NCI-H1436 treated with DMSO at 0.1 percent for 48 hours (cell line): ENCODE data around the gene TFEC.
"Not testable (repeated sequence)": the region's sequence is repeated elsewhere in the genome, so short reads cannot be mapped to it uniquely, and the experiment has no call there.

Experiments
- DNase-seq: peaks from one replicate; lab custom pipeline; 2025; lab: John Stamatoyannopoulos, UW

TFEC gene

GRCh38 chr7:115988401-115988800, 42.2 kb downstream of the TFEC start:
- DNase-seq: no peak

- no peak for DNase-seq
These were observed 43.1 kb downstream of the TFEC start for GRCh38 chr7:115987486-115987885.

- no peak for DNase-seq
These were observed 46.5 kb downstream of the TFEC start for GRCh38 chr7:115984105-115984504.

- no peak for DNase-seq
These were observed 50.4 kb downstream of the TFEC start for GRCh38 chr7:115980159-115980558.

GRCh38 chr7:115976651-115977050, 53.9 kb downstream of the TFEC start:
- DNase-seq: no peak

GRCh38 chr7:115975766-115976165, 54.8 kb downstream of the TFEC start:
- no peak for DNase-seq

- DNase-seq: no peak
These were observed 57.2 kb downstream of the TFEC start for GRCh38 chr7:115973406-115973805.

GRCh38 chr7:115971506-115971905, 59.1 kb downstream of the TFEC start:
- no peak for DNase-seq

GRCh38 chr7:115968596-115968995, 62.0 kb downstream of the TFEC start:
- DNase-seq: no peak

- DNase-seq: no peak
These were observed 62.4 kb downstream of the TFEC start for GRCh38 chr7:115968171-115968570.

GRCh38 chr7:115965796-115966475, 64.6 kb downstream of the TFEC start:
- DNase-seq: no peak

- no peak for DNase-seq
These were observed 65.3 kb downstream of the TFEC start for GRCh38 chr7:115965236-115965635.

GRCh38 chr7:115964799-115965198, 65.8 kb downstream of the TFEC start:
- DNase-seq: no peak

- no peak for DNase-seq
These were observed 68.2 kb downstream of the TFEC start for GRCh38 chr7:115962340-115962739.

- no peak for DNase-seq
These were observed 76.8 kb downstream of the TFEC start for GRCh38 chr7:115953592-115954255.

GRCh38 chr7:115952832-115953231, 77.7 kb downstream of the TFEC start:
- DNase-seq: no peak

GRCh38 chr7:115951547-115951946, 79.0 kb downstream of the TFEC start:
- no peak for DNase-seq

- no peak for DNase-seq
These were observed 88.8 kb downstream of the TFEC start for GRCh38 chr7:115941703-115942268.

- no peak for DNase-seq
These were observed 90.0 kb downstream of the TFEC start for GRCh38 chr7:115940460-115941060.

- no peak for DNase-seq
These were observed 92.6 kb downstream of the TFEC start for GRCh38 chr7:115937960-115938359.

- DNase-seq: no peak
These were observed 97.1 kb downstream of the TFEC start for GRCh38 chr7:115933471-115933870.

- DNase-seq: no peak
These were observed 97.7 kb downstream of the TFEC start for GRCh38 chr7:115932880-115933279.

GRCh38 chr7:115930184-115930583, 100.4 kb downstream of the TFEC start:
- not testable (repeated sequence) for DNase-seq
